Measurements from ENCODE around the gene IGSF9B. TPM values are rescaled to one million over a fixed set of nuclear protein-coding genes. Genes with fewer than 3 reads are reported as not detected.

The IGSF9B gene
- total RNA-seq, 1 donor from 2014 or later, result 2.0 TPM

GRCh38 chr11:133955945-133956421, 785 bp downstream of the IGSF9B start:
- no peak for DNase-seq

- no peak for DNase-seq
These were observed 1.5 kb downstream of the IGSF9B start for GRCh38 chr11:133955081-133955891.

GRCh38 chr11:133953999-133954398, 2.8 kb downstream of the IGSF9B start:
- DNase-seq, result no peak

- DNase-seq, result no peak
These were observed 3.2 kb downstream of the IGSF9B start for GRCh38 chr11:133953547-133953946.

- DNase-seq, result no peak
These were observed 4.3 kb downstream of the IGSF9B start for GRCh38 chr11:133952199-133953190.

GRCh38 chr11:133951327-133952198, 5.2 kb downstream of the IGSF9B start:
- no peak for DNase-seq

- no peak for DNase-seq
These were observed 5.9 kb downstream of the IGSF9B start for GRCh38 chr11:133950874-133951326.

- no peak for DNase-seq
These were observed 6.3 kb downstream of the IGSF9B start for GRCh38 chr11:133950421-133950820.

- DNase-seq, result no peak
These were observed 7.6 kb downstream of the IGSF9B start for GRCh38 chr11:133949129-133949528.

- DNase-seq, result no peak
These were observed 8.1 kb downstream of the IGSF9B start for GRCh38 chr11:133948711-133949110.

- DNase-seq, result no peak
These were observed 9.4 kb downstream of the IGSF9B start for GRCh38 chr11:133947321-133947756.

GRCh38 chr11:133946541-133947318, 10.0 kb downstream of the IGSF9B start:
- DNase-seq, result no peak

- no peak for DNase-seq
These were observed 10.7 kb downstream of the IGSF9B start for GRCh38 chr11:133946051-133946450.

- no peak for DNase-seq
These were observed 11.4 kb downstream of the IGSF9B start for GRCh38 chr11:133945087-133945974.

- no peak for DNase-seq
These were observed 12.6 kb downstream of the IGSF9B start for GRCh38 chr11:133943950-133944698.

GRCh38 chr11:133942577-133942976, 14.2 kb downstream of the IGSF9B start:
- DNase-seq, result no peak

GRCh38 chr11:133941546-133941945, 15.2 kb downstream of the IGSF9B start:
- no peak for DNase-seq

- DNase-seq, result no peak
These were observed 16.7 kb downstream of the IGSF9B start for GRCh38 chr11:133940034-133940433.

- DNase-seq, result no peak
These were observed 17.2 kb downstream of the IGSF9B start for GRCh38 chr11:133939558-133939957.

Measured in skin of body (tissue), 2 donors.